Astrocyte (in vitro differentiated cells and primary cell): ENCODE results near the gene CRHR1. TPM values are rescaled to one million over a fixed set of nuclear protein-coding genes. Genes with fewer than 3 reads are reported as not detected.

ENCODE experiments used
- DNase-seq: peaks from one replicate; pipeline ENCODE4 v3.0.0-alpha.2; 2010; ENCODE audit warnings: low read depth
- FAIRE-seq: peaks from 2 replicates; lab custom pipeline; 2011; peaks lifted over from hg19 to GRCh38; lab: Jason Lieb, UNC
- H2AFZ ChIP-seq: 2 replicates; pipeline ENCODE4 v1.6.0; 2012; ENCODE audit warnings: low read depth, low read length, inconsistent platforms
- H3K27ac ChIP-seq: 2 replicates; pipeline ENCODE4 v1.5.1; 2011; ENCODE audit warnings: low read depth, low read length, inconsistent platforms
- H3K27me3 ChIP-seq: 2 replicates; pipeline ENCODE4 v1.6.0; 2011; ENCODE audit warnings: low read length, inconsistent platforms; ENCODE audit not compliant: insufficient read depth
- H3K36me3 ChIP-seq: 2 replicates; pipeline ENCODE4 v1.5.1; 2011; ENCODE audit warnings: low read length, inconsistent platforms; ENCODE audit not compliant: insufficient read depth
- H3K4me1 ChIP-seq: 2 replicates; pipeline ENCODE4 v1.5.1; 2011; ENCODE audit warnings: low read length, inconsistent platforms; ENCODE audit not compliant: insufficient read depth
- H3K4me2 ChIP-seq: 2 replicates; pipeline ENCODE4 v1.6.0; 2012; ENCODE audit warnings: low read length, inconsistent platforms
- H3K4me3 ChIP-seq: 2 replicates; pipeline ENCODE4 v1.5.1; 2011; ENCODE audit warnings: low read depth, mild to moderate bottlenecking, low read length, inconsistent platforms; ENCODE audit not compliant: insufficient read depth
- H3K79me2 ChIP-seq: 2 replicates; pipeline ENCODE4 v1.6.0; 2012; ENCODE audit warnings: mild to moderate bottlenecking, low read length, inconsistent platforms; ENCODE audit not compliant: insufficient read depth
- H3K9ac ChIP-seq: 2 replicates; pipeline ENCODE4 v1.6.0; 2012; ENCODE audit warnings: mild to moderate bottlenecking, low read length, inconsistent platforms
- H3K9me3 ChIP-seq: 2 replicates; pipeline ENCODE4 v1.5.1; 2012; ENCODE audit warnings: low read depth, mild to moderate bottlenecking, low read length, inconsistent platforms; ENCODE audit not compliant: insufficient read depth
- H4K20me1 ChIP-seq: 2 replicates; pipeline ENCODE4 v1.6.0; 2012; ENCODE audit warnings: low read length, inconsistent platforms; ENCODE audit not compliant: insufficient read depth
- H3K27ac Mint-ChIP-seq: one replicate; pipeline ENCODE4 v1.8.0; 2021; ENCODE audit warnings: mild to moderate bottlenecking, mixed read lengths; ENCODE audit not compliant: unreplicated experiment
- H3K27me3 Mint-ChIP-seq: one replicate; pipeline ENCODE4 v1.8.0; 2021; ENCODE audit warnings: low read depth, mixed read lengths; ENCODE audit not compliant: unreplicated experiment
- H3K36me3 Mint-ChIP-seq: one replicate; pipeline ENCODE4 v1.8.0; 2021; ENCODE audit warnings: low read depth, mixed read lengths; ENCODE audit not compliant: unreplicated experiment
- H3K4me1 Mint-ChIP-seq: one replicate; pipeline ENCODE4 v1.8.0; 2021; ENCODE audit warnings: low read depth, mixed read lengths; ENCODE audit not compliant: unreplicated experiment
- H3K4me3 Mint-ChIP-seq: one replicate; pipeline ENCODE4 v1.8.0; 2021; ENCODE audit warnings: mild to moderate bottlenecking, moderate library complexity, mixed read lengths; ENCODE audit not compliant: unreplicated experiment
- H3K9me3 Mint-ChIP-seq: one replicate; pipeline ENCODE4 v1.8.0; 2021; ENCODE audit warnings: mild to moderate bottlenecking, mixed read lengths; ENCODE audit not compliant: unreplicated experiment
- CTCF ChIP-seq: IDR thresholded peaks from 2 replicates; pipeline ENCODE4 v1.5.1; 2011; ENCODE audit warnings: low read depth, mild to moderate bottlenecking, inconsistent platforms, low read length, moderate library complexity; ENCODE audit not compliant: insufficient read depth
- EZH2 ChIP-seq: IDR thresholded peaks from 2 replicates; pipeline ENCODE4 v1.6.1; 2012; ENCODE audit warnings: mild to moderate bottlenecking, low read length, inconsistent platforms; ENCODE audit not compliant: insufficient read depth
- total RNA-seq: library from RNA; stranded (reverse); gene quantifications from 2 replicates; pipeline ENCODE4 v1.2.1, GENCODE V29; 2021

CRHR1 gene
- total RNA-seq, 1 donor from 2014 or later, result 0.20 TPM

- Histone ChIP-seq H3K4me2 (no peak overlapping the region), H3K4me1 (no peaks in the 10 kb centered on the region), H2AFZ (no peak overlapping the region), H3K9ac (no peak overlapping the region), H3K79me2 (no peaks in the 10 kb centered on the region), H3K4me3 (no peak overlapping the region), H3K9me3 (no peaks in the 10 kb centered on the region), H3K27me3 (peaks cover 7% of the 10 kb centered on the region), H3K27ac (no peak overlapping the region), H3K36me3 (no peaks in the 10 kb centered on the region), H4K20me1 (no peaks in the 10 kb centered on the region)
- no peak for DNase-seq
- TF ChIP-seq EZH2 (no peak), CTCF (no peak)
- no peaks in the 10 kb centered on the region for H3K36me3 Mint-ChIP-seq
- H3K9me3 Mint-ChIP-seq, result peaks cover 2% of the 10 kb centered on the region
- no peaks in the 10 kb centered on the region for H3K4me1 Mint-ChIP-seq
- H3K4me3 Mint-ChIP-seq, result no peak overlapping the region
- no peak for FAIRE-seq
- no peak overlapping the region for H3K27ac Mint-ChIP-seq
- peaks cover 43% of the 10 kb centered on the region for H3K27me3 Mint-ChIP-seq
These were observed 79.9 kb downstream of the CRHR1 start for GRCh38 chr17:45863857-45864654.

GRCh38 chr17:45867171-45867570 is 83.1 kb downstream of the CRHR1 start:
- DNase-seq (no peak), FAIRE-seq (no peak)
- Histone ChIP-seq H3K4me3 (no peak overlapping the region), H3K27me3 (peaks cover 7% of the 10 kb centered on the region), H2AFZ (no peak overlapping the region), H3K36me3 (no peaks in the 10 kb centered on the region), H3K9me3 (no peaks in the 10 kb centered on the region), H3K4me1 (no peaks in the 10 kb centered on the region), H4K20me1 (no peaks in the 10 kb centered on the region), H3K79me2 (no peaks in the 10 kb centered on the region), H3K4me2 (no peak overlapping the region), H3K27ac (no peak overlapping the region), H3K9ac (no peak overlapping the region)
- peaks cover 15% of the 10 kb centered on the region for H3K4me1 Mint-ChIP-seq
- H3K36me3 Mint-ChIP-seq, result no peaks in the 10 kb centered on the region
- H3K27ac Mint-ChIP-seq, result no peak overlapping the region
- no peak overlapping the region for H3K4me3 Mint-ChIP-seq
- peaks cover 2% of the 10 kb centered on the region for H3K9me3 Mint-ChIP-seq
- H3K27me3 Mint-ChIP-seq, result peaks cover 25% of the 10 kb centered on the region
- no peak for TF ChIP-seq EZH2
- TF ChIP-seq CTCF, result no peak

GRCh38 chr17:45867702-45868101 is 83.6 kb downstream of the CRHR1 start:
- Histone ChIP-seq H3K27me3 (peaks cover 7% of the 10 kb centered on the region), H3K4me3 (no peak overlapping the region), H3K9me3 (no peaks in the 10 kb centered on the region), H4K20me1 (no peaks in the 10 kb centered on the region), H3K36me3 (no peaks in the 10 kb centered on the region), H3K4me1 (no peaks in the 10 kb centered on the region), H3K4me2 (no peak overlapping the region), H2AFZ (no peak overlapping the region), H3K79me2 (no peaks in the 10 kb centered on the region), H3K9ac (no peak overlapping the region), H3K27ac (no peak overlapping the region)
- DNase-seq (no peak), FAIRE-seq (no peak)
- H3K36me3 Mint-ChIP-seq, result no peaks in the 10 kb centered on the region
- H3K27ac Mint-ChIP-seq, result no peak overlapping the region
- H3K4me1 Mint-ChIP-seq, result peaks cover 15% of the 10 kb centered on the region
- no peak overlapping the region for H3K4me3 Mint-ChIP-seq
- peaks cover 2% of the 10 kb centered on the region for H3K9me3 Mint-ChIP-seq
- peaks cover 21% of the 10 kb centered on the region for H3K27me3 Mint-ChIP-seq
- TF ChIP-seq EZH2 (no peak), CTCF (no peak)
